BJ (cell line): ENCODE measurements around the gene HSD17B4. TPM values are rescaled to one million over a fixed set of nuclear protein-coding genes. Genes with fewer than 3 reads are reported as not detected.
A peak's percentile ranks its signal among the peaks of the same experiment; 100 is the strongest.
"Not testable (repeated sequence)": the region's sequence is repeated elsewhere in the genome, so short reads cannot be mapped to it uniquely, and the experiment has no call there.

Experiments
- CTCF ChIA-PET: fragments of 350-600 bp; formaldehyde crosslinking; extraction: SDS; loops from one replicate; lab custom pipeline; 2021; ENCODE audit warnings: antibody characterized with exemption, inconsistent platforms; lab: Yijun Ruan, JAX
- POLR2A ChIA-PET: fragments of 300-600 bp; sonication (Branson Sonifier 250); formaldehyde crosslinking; extraction: SDS; loops from one replicate; lab custom pipeline; 2021; ENCODE audit warnings: antibody characterized with exemption; lab: Charles Lee
- DNase-seq: peaks from one replicate; pipeline ENCODE4 v3.0.0-alpha.2; 2011; ENCODE audit warnings: low read depth
- H3K27me3 ChIP-seq: 2 replicates; pipeline ENCODE4 v1.6.0; 2011; ENCODE audit warnings: low read length; ENCODE audit not compliant: control insufficient read depth, insufficient read depth
- H3K36me3 ChIP-seq: 2 replicates; pipeline ENCODE4 v1.5.1; 2011; ENCODE audit warnings: low read length; ENCODE audit not compliant: control insufficient read depth, insufficient read depth
- H3K4me3 ChIP-seq: 2 replicates; pipeline ENCODE4 v1.5.1; 2011; ENCODE audit warnings: low read depth, mild to moderate bottlenecking, control low read depth, low read length
- CTCF ChIP-seq: IDR thresholded peaks from 2 replicates; pipeline ENCODE4 v1.5.1; 2011; ENCODE audit warnings: low read depth, mild to moderate bottlenecking, control low read depth, inconsistent platforms, low read length, moderate library complexity; ENCODE audit not compliant: insufficient read depth
- polyA plus RNA-seq: library from polyadenylated mRNA; depleted of rRNA; stranded (reverse); fragments of >200 nt; gene quantifications from 2 replicates; pipeline ENCODE4 v1.2.3, GENCODE V29; 2011

HSD17B4 gene
- polyA plus RNA-seq, 1 experiment, result 77.2 TPM

GRCh38 chr5:119432674-119433237, 19.5 kb upstream of the HSD17B4 start:
- H3K4me3 ChIP-seq, DNase-seq, H3K36me3 ChIP-seq, H3K27me3 ChIP-seq, POLR2A ChIA-PET: not testable (repeated sequence)
- CTCF ChIA-PET, result interaction anchor here (0.7 to 1.1 kb wide), 3 partner anchors 21 to 476 kb away, joined by 3 to 4 read pairs (median 3); partner anchors contain the start of gene DTWD2

- peak; percentile 78 for TF ChIP-seq CTCF
These were observed 16.7 kb upstream of the HSD17B4 start for GRCh38 chr5:119435436-119436132.

GRCh38 chr5:119437785-119438586, 14.3 kb upstream of the HSD17B4 start:
- POLR2A ChIA-PET, result interaction anchor here (0.6 kb wide), 1 partner anchor 174 kb away, joined by 3 read pairs; no protein-coding TSS in a partner anchor
- not testable (repeated sequence) for H3K4me3 ChIP-seq, DNase-seq, H3K36me3 ChIP-seq, H3K27me3 ChIP-seq
- CTCF ChIA-PET, result interaction anchor here (2.4 kb wide), 1 partner anchor 450 kb away, joined by 7 read pairs; the partner anchor contains the start of gene DTWD2

More at GRCh38 chr5:119435436-119436132, 16.7 kb upstream of the HSD17B4 start:
- CTCF ChIA-PET, result interaction anchor here (0.6 to 2.3 kb wide), 15 partner anchors 12 to 451 kb away, joined by 3 to 30 read pairs (median 3); partner anchors contain the start of genes DTWD2 and HSD17B4
- Histone ChIP-seq H3K4me3 (no peak overlapping the region), H3K27me3 (peaks cover 4% of the 10 kb centered on the region), H3K36me3 (no peaks in the 10 kb centered on the region)
- POLR2A ChIA-PET, result no interaction called here
- no peak for DNase-seq

DNA sequence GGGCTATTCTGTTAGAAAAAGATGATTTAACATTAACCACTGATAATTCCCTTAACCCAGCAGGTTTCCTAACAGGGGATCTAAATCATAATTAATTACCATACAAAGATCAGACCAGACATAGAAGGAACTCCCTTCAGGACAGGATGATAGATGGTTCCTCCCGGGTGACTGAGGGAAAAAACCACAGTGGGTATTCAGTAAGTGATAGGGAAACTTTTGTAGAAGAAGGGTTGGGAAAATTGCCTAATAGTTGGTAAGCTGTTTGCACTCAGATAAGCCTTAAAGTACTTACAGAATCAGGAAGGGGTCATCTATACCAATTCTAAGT, 13.7 kb upstream of the HSD17B4 start:
- CTCF ChIA-PET, result interaction anchor here (2.4 kb wide), 1 partner anchor 450 kb away, joined by 7 read pairs; the partner anchor contains the start of gene DTWD2
- H3K4me3 ChIP-seq, POLR2A ChIA-PET, H3K27me3 ChIP-seq, H3K36me3 ChIP-seq, DNase-seq: not testable (repeated sequence)

DNA sequence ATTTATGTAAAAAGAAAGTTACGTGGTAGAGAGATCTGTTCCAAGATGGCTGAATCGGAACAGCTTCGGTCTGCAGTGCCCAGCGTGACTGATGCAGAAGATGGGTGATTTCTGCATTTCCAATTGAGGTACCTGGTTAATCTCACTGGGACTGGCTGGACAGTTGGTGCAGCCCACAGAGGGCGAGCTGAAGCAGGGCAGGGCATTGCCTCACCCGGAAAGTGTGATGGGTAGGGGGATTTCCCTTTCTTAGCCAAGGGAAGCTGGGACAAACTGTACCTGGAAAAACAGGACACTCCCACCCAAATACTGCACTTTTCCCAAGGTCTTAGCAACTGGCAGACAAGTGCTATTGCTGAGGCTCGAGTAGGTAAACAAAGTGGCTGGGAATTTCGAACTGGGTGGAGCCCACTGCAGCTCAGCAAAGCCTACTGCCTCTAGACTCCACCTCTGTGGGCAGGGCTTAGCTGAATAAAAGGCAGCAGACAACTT, 13.1 kb upstream of the HSD17B4 start:
- Histone ChIP-seq H3K36me3 (no peaks in the 10 kb centered on the region), H3K27me3 (peaks cover 4% of the 10 kb centered on the region), H3K4me3 (no peak overlapping the region)
- POLR2A ChIA-PET, result no interaction called here
- CTCF ChIA-PET, result interaction anchor here (0.9 to 2.4 kb wide), 3 partner anchors 26 to 451 kb away, joined by 3 to 7 read pairs (median 3); partner anchors contain the start of gene DTWD2
- TF ChIP-seq CTCF, result no peak
- no peak for DNase-seq

GRCh38 chr5:119439632-119440031, 12.7 kb upstream of the HSD17B4 start:
- POLR2A ChIA-PET, H3K27me3 ChIP-seq, DNase-seq, H3K4me3 ChIP-seq, H3K36me3 ChIP-seq: not testable (repeated sequence)
- CTCF ChIA-PET, result interaction anchor here (0.9 to 2.4 kb wide), 3 partner anchors 26 to 451 kb away, joined by 3 to 7 read pairs (median 3); partner anchors contain the start of gene DTWD2

DNA sequence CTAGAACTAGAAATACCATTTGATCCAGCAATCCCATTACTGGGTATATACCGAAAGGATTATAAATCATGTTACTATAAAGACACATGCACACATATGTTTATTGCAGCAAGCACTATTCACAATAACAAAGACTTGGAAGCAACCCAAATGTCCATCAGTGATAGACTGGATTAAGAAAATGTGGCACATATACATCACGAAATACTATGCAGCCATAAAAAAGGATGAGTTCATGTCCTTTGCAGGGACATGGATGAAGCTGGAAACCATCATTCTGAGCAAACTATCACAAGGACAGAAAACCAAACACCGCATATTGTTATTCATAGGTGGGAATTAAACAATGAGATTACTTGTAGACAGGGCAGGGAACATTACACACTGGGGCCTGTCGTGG, 7.7 kb upstream of the HSD17B4 start:
- POLR2A ChIA-PET, CTCF ChIA-PET, DNase-seq, H3K4me3 ChIP-seq, H3K27me3 ChIP-seq, H3K36me3 ChIP-seq: not testable (repeated sequence)
